RWPE1 (cell line): ENCODE results near the gene AKAP13.

Experiments used
- CTCF ChIA-PET: fragments of 350-600 bp; sonication (Branson Sonifier 250); formaldehyde crosslinking; extraction: SDS; loops from one replicate; lab custom pipeline; 2021; lab: Yijun Ruan, JAX
- POLR2A ChIA-PET: fragments of 400-600 bp; formaldehyde crosslinking; extraction: SDS; loops from one replicate; lab custom pipeline; 2020; ENCODE audit warnings: antibody characterized with exemption; ENCODE audit not compliant: low non-redundant PET; lab: Yijun Ruan, JAX
- DNase-seq: peaks from one replicate; pipeline ENCODE4 v3.0.0; 2012; ENCODE audit warnings: low spot score
- H3K27ac ChIP-seq: fragments of 450-650 bp; 2 replicates; pipeline ENCODE4 v1.5.1; 2017
- TF ChIP-seq, protein P1 (sequence below): fragments of 450-650 bp; conservative IDR thresholded peaks from 2 replicates; pipeline ENCODE4 v1.5.1; 2017; ENCODE audit warnings: low read depth, mild to moderate bottlenecking

Gene AKAP13

GRCh38 chr15:85563328-85563727 is 182.9 kb downstream of the AKAP13 start:
- no peak for DNase-seq
- TF ChIP-seq, protein P1, sequence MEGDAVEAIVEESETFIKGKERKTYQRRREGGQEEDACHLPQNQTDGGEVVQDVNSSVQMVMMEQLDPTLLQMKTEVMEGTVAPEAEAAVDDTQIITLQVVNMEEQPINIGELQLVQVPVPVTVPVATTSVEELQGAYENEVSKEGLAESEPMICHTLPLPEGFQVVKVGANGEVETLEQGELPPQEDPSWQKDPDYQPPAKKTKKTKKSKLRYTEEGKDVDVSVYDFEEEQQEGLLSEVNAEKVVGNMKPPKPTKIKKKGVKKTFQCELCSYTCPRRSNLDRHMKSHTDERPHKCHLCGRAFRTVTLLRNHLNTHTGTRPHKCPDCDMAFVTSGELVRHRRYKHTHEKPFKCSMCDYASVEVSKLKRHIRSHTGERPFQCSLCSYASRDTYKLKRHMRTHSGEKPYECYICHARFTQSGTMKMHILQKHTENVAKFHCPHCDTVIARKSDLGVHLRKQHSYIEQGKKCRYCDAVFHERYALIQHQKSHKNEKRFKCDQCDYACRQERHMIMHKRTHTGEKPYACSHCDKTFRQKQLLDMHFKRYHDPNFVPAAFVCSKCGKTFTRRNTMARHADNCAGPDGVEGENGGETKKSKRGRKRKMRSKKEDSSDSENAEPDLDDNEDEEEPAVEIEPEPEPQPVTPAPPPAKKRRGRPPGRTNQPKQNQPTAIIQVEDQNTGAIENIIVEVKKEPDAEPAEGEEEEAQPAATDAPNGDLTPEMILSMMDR = no peak
- CTCF ChIA-PET = no interaction called here
- POLR2A ChIA-PET = no interaction called here
- no peak overlapping the region for H3K27ac ChIP-seq

GRCh38 chr15:85563731-85564130 is 183.3 kb downstream of the AKAP13 start:
- TF ChIP-seq, protein P1 = no peak
- no peak for DNase-seq
- CTCF ChIA-PET = no interaction called here
- no peak overlapping the region for H3K27ac ChIP-seq
- POLR2A ChIA-PET = no interaction called here

GRCh38 chr15:85564686-85565085 is 184.3 kb downstream of the AKAP13 start:
- CTCF ChIA-PET = no interaction called here
- TF ChIP-seq, protein P1 = no peak
- POLR2A ChIA-PET = no interaction called here
- H3K27ac ChIP-seq = no peak overlapping the region
- no peak for DNase-seq

DNA sequence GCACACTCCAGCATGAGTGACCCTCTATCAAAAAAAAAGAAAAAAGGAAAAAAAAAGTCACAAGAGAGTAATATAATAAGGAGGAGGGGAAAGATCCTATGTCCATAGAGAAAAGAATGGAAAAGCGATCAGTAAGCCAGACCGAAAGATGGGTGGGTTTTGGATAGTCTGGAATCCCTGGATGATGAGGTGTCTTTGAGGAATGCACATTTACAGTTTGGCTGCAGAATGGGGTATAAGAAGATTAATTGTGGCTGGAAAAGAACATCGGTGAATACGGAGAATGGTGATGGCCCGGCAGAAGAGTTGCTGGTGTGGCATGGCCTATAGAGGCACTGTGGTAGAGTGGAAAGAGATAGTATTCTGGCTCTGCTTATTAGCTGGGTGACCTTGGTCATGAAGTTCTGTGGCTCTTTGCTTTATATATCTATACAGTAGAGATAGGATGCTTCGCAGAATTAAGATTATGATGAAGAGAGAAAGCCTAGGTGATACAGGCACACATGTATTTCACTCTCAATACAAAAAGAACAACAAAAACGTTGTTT is 187.9 kb downstream of the AKAP13 start:
- POLR2A ChIA-PET = no interaction called here
- TF ChIP-seq, protein P1 = no peak
- DNase-seq = no peak
- no peak overlapping the region for H3K27ac ChIP-seq
- CTCF ChIA-PET = interaction anchor here (0.5 kb wide), 1 partner anchor 33 kb away, joined by 3 read pairs; no protein-coding TSS in a partner anchor

DNA sequence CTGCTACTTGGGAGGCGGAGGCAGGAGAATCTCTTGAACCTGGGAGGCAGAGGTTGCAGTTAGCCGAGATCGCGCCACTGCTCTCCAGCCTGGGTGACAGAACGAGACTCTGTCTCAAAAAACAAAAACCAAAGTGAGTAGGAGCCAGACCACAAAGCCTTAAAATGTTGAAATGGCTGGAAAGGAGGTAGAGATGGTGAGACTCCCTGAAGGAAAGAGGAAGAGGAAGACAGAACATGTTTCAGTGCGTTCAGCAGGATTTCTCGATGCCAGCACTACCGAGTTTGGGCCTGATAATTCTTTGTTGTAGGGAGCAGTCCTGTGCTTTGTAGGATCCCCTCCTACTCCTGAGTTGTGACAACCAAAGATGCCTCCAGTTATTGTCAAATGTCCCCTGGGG is 189.9 kb downstream of the AKAP13 start:
- CTCF ChIA-PET = no interaction called here
- no peak overlapping the region for H3K27ac ChIP-seq
- POLR2A ChIA-PET = no interaction called here
- DNase-seq = no peak
- TF ChIP-seq, protein P1 = no peak

GRCh38 chr15:85571780-85572179 is 191.4 kb downstream of the AKAP13 start:
- CTCF ChIA-PET = no interaction called here
- no peak overlapping the region for H3K27ac ChIP-seq
- TF ChIP-seq, protein P1 = no peak
- no peak for DNase-seq
- POLR2A ChIA-PET = no interaction called here
